ENCODE data around the gene COL12A1.

- TF ChIP-seq GATA2 (IDR thresholded peaks at IDR 0.05; ENCODE audit: low read depth, low read length) = no peak
- TF ChIP-seq GATA3 (IDR thresholded peaks at IDR 0.05; ENCODE audit: low read depth, low read length) = no peak
Observed at GRCh38 chr6:75085931-75086635, 119.8 kb downstream of the COL12A1 start.

Measured in SH-SY5Y (cell line).